ENCODE data around the gene TUBG1.
"Not testable (repeated sequence)": the region's sequence is repeated elsewhere in the genome, so short reads cannot be mapped to it uniquely, and the experiment has no call there.

TUBG1 gene

DNA sequence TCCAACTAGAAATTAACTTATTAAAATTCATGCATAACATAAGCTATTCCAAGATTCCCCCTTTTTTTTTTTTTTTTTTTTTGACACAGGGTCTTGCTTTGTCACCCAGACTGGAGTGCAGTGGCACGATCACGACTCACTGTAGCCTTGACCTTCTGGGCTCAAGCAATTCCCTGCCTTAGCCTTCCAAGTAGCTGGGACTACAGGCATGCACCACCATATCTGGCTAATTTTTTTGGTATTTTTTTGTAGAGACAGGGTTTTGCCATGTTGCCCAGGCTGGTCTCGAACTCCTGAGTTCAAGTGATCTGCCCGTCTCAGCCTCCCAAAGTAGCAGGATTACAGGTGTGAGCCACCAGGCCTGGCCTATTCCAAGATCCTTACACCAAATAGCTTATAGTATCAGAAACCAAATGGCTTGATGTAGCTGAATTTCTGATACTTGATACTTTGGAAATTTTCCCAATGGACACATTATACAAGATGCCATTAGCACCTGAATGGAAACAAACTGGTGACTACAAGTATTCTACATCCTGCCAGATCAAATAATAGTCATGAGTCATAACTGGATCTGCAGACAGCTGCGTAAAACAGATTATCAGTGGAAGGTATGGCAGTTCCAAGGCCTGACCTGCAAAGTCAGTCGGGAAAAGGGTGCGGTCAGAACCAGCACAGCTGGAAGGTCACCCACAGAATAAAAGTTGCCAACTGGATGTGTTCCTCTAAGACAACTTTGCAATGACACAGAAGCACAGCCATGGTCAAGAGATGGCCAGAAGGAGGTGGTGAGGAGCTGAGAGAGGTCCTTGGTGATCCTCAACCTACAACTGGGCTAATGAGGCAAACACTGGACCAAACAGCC lies 14.5 kb downstream of the TUBG1 start:
- no peak for DNase-seq (ENCODE audit: low spot score)

DNA sequence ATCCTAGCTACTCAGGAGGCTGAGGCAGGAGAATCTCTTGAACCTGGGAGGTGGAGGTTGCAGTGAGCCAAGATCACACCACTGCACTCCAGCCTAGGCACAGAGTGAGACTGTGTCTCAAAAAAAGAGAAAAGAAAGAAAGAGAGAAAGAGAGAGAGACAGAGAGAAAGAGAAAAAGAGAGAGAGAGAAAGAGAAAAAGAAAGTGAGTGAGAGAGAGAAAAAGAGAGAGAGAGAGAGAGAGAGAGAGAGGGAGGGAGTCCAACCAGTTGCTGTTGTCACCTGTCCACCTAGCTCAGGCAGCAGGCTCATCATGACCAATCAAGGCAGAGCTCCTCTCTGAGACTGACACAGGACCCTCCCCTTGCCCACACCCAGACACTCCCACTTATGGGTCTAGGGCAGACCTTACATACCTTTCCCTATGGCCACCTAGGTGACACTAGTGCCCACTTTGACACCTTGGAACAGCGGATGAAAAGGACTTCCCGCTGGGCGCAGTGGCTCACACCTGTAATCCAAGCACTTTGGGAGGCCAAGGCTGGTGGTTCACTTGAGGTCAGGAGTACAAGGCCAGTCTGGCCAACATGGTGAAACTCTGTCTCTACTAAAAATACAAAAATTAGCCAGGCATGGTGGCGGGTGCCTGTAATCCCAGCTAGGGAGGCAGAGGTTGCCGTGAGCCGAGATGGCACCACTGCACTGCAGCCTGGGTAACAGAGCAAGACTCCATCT lies 17.7 kb downstream of the TUBG1 start:
- not testable (repeated sequence) for DNase-seq (ENCODE audit: low spot score)

DNA sequence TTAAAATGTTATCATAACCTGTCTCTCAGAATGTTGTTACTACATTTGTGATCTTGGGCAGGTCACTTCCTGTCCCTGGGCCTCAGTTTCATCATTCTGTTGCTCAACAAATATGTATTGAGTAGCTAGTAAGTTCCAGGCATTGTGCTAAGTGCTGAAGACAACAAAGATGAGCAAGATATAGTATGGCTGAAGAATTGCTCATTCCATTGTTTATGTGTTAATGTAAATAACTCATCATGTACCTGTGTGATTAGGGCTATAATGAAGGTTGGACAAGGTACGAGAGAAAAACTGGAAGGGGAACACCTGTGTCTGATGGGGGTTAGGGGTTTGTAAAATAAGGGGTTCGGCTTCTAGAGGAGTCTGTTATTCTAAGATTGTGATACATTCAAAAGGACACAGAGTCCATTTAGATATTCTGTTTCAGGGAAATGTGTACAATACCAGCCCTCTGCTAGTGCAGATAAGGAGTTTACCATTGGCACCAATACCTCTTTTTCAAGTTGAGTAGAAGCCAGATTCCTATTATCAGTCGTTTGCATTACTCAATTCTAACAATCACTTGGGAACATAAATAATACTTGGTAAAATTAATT lies 20.0 kb downstream of the TUBG1 start:
- DNase-seq (ENCODE audit: low spot score) = no peak

DNA sequence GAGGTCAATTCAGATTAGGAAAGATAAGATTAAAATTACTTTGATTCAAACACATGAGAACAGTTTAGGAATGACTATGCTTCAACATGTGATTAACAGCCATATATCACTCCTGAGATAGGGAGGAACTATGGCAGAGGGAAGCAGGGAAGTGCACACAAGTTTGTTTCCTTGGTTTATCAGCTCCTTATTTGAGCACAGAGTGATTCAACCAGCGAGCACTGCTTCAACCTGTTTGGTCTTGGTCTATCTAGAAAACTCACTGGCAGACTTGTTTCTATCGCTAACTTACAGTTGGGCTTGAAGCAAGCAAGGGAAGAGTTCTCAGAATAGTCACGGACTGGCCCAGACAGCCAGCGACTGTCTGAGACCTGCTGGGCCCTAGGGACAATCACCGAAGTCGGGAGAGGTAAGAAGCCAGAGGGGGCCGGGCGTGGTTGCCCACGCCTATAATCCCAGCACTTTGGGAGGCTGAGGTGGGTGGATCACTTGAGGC lies 23.5 kb downstream of the TUBG1 start:
- no peak for DNase-seq (ENCODE audit: low spot score)

DNA sequence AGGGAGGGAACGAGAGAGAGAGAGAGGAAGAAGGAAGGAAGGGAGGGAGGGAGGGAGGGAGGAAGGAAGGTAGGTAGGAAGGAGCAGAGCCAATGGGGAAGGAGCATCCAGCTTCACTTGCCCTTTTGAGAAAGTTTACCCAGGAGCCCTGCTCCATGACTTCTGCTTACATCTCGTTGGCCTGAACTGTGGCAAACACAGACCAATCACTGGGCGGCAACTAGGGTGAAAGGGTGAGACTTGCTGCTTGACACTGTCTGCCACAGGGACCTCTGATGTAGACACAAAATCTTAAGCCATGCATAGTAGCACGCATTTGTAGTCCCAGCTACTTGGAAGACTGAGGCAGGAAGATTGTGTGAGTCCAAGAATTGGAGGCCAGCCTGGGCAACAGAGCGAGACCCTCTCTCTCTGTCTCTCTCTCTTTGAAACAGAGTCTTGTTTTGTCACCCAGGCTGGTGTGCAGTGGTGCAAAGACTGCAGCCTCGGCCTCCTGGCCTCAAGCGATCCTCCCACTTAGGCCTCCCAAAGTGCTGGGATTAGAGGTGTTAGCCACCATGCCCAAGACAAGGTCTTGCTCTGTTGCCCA lies 30.1 kb downstream of the TUBG1 start:
- no peak for DNase-seq (ENCODE audit: low spot score)

DNA sequence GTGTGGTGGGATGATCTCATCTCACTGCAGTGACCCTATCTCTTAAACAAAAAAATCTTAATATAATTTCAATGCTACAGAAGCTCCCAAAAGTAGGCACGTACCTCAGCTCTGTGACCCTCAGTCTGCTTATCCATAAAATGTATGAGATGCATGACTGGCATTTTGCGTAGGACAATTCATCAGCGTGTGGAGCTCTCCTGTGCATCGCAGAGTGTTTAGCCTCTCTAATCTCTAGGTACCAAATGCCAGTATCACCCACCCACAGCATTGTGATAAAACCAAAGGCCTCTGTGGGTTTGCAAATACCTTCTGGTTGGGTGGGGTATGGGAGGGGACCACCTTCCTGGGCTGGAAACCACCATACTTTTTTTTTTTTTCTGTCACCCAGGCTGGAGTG lies 30.6 kb downstream of the TUBG1 start:
- DNase-seq (ENCODE audit: low spot score) = no peak

DNA sequence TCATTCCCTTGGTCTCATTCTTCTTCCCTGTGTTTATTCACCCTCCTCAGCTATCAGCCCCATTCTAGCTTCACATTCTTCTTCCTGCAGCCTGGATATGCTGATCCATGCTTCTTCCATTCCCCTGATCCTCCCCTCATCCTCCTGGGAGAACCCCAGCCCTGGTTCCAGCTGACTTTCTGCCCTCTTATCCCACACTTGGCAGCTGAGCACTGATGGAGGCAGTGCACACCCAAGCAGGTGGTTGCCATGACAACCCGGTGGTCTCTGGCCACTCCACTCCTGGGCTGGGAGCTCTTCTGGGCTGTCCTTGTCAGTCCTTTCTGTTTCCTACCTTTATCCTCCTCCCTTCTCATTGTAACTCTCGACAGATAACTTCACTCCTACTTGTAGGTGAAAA lies 32.9 kb downstream of the TUBG1 start:
- DNase-seq (ENCODE audit: low spot score) = no peak

DNA sequence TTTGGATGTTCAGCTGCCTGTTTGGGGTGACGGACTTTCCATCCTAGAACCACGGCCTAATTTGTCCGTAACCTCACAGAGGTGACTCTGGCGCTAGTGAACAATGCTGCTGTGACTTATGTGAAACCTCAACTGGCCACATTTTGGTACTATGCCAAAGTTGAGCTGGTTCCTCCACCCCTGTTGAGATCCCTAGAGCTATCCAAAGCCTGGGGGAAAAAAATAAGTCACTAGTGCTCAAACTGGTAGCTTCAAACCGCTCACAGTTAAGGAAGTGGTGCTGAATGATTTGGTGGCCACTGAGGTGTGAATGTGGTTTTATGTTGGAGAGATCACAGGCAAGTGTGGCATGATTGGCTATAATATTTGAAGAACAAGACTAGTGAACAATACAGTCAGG lies 38.3 kb downstream of the TUBG1 start:
- DNase-seq (ENCODE audit: low spot score) = no peak

DNA sequence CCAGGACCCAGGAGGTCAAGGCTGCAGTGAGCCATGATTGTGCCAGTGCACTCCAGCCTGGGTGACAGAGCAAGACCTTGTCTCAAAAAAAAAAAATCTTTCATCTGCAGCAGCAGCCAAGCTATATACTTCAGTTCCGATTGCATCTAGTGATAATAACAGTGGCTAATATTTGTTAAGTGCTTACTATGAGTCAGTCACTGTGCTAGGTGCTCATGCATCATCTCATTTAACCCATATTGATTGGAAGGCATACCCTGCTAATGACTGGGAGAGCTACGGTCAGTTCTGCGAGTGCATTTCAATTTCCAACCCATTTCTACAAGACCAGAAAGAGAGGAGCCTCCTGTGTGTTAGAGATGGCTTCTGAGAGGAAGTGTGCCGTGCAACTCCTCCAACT lies 41.9 kb downstream of the TUBG1 start:
- DNase-seq (ENCODE audit: low spot score) = no peak

DNA sequence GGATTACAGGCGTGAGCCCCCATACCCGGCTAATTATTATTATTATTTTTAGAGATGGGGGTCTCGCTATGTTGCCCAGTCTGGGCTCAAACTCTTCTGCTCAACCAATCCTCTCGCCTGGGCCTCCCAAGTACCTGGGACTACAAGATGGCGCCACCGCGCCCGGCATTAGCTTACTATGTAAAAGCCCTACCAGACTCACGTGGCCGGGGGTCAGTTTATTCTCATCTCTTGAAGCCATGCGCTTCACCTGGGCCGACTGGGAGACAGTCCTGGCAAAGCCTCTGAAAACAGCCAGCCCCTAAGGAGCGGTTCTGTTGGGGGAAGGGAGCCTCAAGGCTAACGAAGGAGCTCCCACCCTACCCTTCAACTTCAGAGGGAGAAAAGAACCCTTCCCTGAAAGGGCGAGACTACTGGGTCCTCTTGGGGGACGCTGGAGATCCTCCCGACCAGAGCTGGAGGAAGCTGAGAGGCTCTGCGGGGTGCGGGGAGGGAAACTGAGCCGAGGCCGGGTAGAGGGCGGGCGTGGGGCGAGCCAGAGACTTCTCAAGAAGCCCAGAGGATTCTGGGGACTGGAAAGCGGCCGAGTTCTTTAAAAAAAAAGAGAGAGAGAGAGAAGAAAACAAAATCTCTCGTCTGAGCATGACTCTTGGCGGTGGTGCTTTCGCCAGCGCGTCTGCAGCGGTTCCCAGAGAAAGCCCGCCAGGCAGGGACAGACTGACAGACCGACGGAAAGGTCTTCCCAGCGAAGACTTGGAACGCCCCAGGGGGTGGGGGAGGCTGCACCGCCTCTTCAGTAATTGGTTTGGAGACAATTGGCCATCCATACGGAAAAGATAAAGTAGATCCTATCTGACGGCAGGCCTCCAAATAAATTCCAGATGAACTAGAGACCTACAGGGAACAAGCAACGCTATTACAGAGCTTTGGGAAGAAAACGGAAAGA lies 44.0 kb downstream of the TUBG1 start:
- no peak for DNase-seq (ENCODE audit: low spot score)

DNA sequence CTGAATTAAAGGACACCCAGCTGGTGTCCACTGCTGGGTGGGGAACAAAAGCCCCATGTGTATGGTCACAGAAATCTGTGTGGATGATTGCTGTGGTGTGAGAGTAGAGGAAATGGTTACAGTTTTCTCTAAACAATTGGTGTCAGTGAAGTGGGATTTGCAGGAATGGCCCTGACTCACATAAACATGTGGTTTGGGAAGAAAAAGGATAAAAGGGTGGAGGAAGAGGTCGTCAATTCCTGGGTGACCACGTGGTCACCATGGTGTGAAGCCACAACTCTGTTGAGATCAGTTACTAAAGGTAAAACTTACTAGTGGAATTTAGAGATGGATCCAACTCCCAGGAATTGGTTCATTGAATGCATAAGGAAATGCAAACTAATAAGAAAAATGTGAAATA lies 46.0 kb downstream of the TUBG1 start:
- DNase-seq (ENCODE audit: low spot score) = no peak

DNA sequence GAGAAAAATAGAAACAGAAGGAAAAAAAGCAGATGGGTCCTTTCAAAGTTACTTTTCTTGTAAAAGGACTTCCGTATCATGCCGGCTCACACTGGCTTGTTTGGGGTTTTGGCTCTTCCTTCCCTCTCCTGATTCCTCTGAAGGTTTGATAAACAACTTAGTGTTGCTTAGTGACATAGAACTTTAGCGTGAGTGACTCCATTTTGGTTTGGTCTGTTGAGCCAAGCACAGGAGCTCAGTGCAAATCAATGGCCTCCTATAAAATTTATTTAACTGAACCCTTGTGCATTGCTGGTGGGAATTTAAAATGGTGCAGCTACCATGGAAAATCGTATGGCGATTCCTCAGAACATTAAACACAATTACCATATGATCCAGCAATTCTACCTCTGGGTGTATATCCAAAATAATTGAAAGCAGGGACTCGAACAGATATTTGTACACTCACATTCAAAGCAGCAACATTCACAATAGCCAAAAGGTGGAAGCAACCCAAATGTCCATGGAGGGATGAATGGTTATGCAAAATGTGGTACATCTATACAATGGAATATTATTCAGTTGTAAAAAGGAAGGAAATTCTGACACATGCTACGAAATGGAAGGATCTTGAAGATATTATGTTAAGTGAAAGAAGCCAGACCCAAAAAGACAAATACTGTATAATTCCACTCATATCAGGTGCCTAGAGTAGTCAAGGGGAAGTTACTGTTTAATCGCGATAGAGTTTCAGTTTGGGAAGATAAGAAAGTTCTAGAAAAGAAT lies 48.5 kb downstream of the TUBG1 start:
- no peak for DNase-seq (ENCODE audit: low spot score)

DNA sequence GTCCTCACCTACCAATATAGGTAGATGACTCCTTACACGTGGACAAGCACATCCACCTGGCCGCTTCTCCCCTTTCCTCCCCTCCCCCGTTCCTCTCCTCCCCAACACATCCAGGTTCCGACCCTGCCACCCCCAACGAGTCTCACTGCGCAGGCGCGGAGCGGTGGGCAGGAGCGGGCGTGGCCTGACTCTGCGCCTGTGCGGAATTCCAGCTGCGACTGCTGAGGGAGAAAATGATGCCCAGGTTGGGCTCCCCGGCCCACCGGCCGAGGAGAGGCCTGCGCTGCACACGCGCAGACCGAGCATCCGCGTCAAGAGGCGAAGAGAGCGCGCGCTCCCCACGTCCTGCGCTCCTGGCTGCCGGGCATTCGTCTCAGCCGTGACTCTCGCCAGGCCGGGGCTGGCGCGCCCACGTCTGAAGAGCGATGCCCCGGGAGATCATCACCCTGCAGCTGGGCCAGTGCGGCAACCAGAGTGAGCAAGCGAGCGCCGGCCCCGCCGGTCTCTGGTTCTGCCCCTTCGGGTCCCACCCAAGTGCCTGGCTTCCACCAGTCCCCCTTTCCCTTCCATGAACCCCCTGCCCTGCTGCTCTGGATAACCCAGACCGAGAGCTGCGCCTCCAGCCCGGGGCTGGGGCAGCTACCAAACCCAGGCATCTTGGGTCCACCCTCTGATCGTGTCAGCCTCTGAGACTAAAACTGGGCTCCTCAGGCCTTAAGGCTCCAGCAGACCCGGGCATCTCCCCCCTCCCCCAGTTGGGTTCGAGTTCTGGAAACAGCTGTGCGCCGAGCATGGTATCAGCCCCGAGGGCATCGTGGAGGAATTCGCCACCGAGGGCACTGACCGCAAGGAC lies 49.8 kb downstream of the TUBG1 start, which contains the start of gene TUBG2:
Gene TUBG2 (plus strand): TSS at position 206 of the 853 bp plus-strand sequence. CDS start 220 bp downstream, at position 426.
- peak; percentile 87 for DNase-seq (ENCODE audit: low spot score)

DNA sequence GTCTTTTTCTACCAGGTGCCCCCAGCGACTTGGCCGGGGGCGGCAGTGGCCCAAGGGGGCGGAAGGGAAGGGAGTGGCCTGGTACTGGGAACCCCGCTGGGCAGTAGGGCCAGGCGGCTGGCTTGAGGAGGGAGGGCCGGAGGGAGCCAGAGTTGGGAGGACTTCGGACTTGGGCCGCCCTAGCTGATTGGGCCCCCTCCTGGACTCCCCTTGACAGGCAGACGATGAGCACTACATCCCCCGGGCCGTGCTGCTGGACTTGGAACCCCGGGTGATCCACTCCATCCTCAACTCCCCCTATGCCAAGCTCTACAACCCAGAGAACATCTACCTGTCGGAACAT lies 50.4 kb downstream of the TUBG1 start:
- not testable (repeated sequence) for DNase-seq (ENCODE audit: low spot score)

DNA sequence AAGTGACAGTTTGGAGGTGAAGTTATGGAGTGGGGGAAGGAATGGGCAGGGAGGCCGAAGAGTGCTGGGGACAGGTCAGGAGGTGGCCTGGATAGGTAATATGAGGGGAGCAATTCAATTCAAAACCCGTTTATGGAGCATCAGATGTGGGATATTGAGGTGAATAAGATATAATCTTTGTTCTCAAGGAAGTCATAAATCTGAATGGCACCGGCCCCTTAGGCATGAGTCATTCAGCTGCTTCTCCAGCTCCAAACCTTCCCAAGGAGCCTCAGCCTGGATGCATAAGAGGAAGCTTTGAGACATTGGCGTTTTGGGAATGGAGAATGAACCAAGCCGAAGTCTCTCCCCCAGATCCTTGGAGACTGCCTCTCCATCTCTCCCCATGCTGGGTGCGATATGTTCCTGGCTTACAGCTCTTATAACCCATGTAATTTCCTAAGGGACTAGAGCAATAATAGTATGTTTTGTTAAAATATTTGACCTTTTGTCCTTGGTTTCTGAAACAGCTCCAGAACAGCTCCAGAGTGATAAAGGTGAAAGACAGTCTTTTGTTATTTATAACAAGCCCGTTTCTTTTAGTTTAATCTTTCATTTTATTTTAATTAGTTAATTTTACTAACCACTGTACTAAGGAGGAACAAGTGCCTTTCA lies 51.3 kb downstream of the TUBG1 start:
- DNase-seq (ENCODE audit: low spot score) = no peak
